Panc1 (cell line): Measurements from ENCODE around the gene HGD. TPM values are rescaled to one million over a fixed set of nuclear protein-coding genes. Genes with fewer than 3 reads are reported as not detected.

Experiments
- ATAC-seq: fragments of 200-7000 bp; cut with Tn5 transposase; 2 replicates; pipeline ENCODE4 v1.9.1; 2020; ENCODE audit warnings: mild to moderate bottlenecking, moderate library complexity
- BruUV-seq: library from RNA; stranded (reverse); fragments of 400-500 nt; replicated peaks from 2 replicates; lab custom pipeline; 2021; lab: Mats Ljungman, UMichigan
- CTCF ChIA-PET: fragments of 300-600 bp; sonication (Branson Sonifier 250); formaldehyde crosslinking; loops from one replicate; lab custom pipeline; 2022; ENCODE audit warnings: antibody characterized with exemption; lab: Charles Lee
- POLR2A ChIA-PET: fragments of 300-600 bp; sonication (Branson Sonifier 250); formaldehyde crosslinking; loops from one replicate; lab custom pipeline; 2022; ENCODE audit warnings: antibody characterized with exemption; lab: Charles Lee
- DNase-seq: peaks from one replicate; pipeline ENCODE4 v3.0.0-alpha.2; 2010; ENCODE audit warnings: low read depth, low spot score
- H3K27ac ChIP-seq: 2 replicates; pipeline ENCODE4 v1.5.1; 2011; ENCODE audit warnings: mild to moderate bottlenecking, low read length, inconsistent platforms
- H3K27me3 ChIP-seq: fragments of 200-500 bp; sonication (Bioruptor generic); 2 replicates; pipeline ENCODE4 v1.6.0; 2014; ENCODE audit warnings: low read length, inconsistent platforms; ENCODE audit not compliant: control insufficient read depth, insufficient read depth
- H3K36me3 ChIP-seq: fragments of 200-500 bp; sonication (Bioruptor generic); 2 replicates; pipeline ENCODE4 v1.5.1; 2014; ENCODE audit warnings: inconsistent platforms, mild to moderate bottlenecking, low read length, moderate library complexity; ENCODE audit not compliant: control insufficient read depth, insufficient read depth
- H3K4me1 ChIP-seq: 2 replicates; pipeline ENCODE4 v1.5.1; 2011; ENCODE audit warnings: inconsistent platforms, mild to moderate bottlenecking, low read length, moderate library complexity; ENCODE audit not compliant: control insufficient read depth, insufficient read depth
- H3K4me3 ChIP-seq, 2 experiments: 2 replicates each; pipeline ENCODE4 v1.5.1; 2011 to 2012; ENCODE audit warnings: low read depth in 2 of 2, low read length in 2 of 2, mild to moderate bottlenecking in 2 of 2, inconsistent platforms in 1 of 2, moderate library complexity in 1 of 2
- H3K9me3 ChIP-seq: fragments of 200-500 bp; sonication (Bioruptor generic); 2 replicates; pipeline ENCODE4 v1.5.1; 2014; ENCODE audit warnings: low read depth, mild to moderate bottlenecking, inconsistent platforms, low read length, moderate library complexity; ENCODE audit not compliant: control insufficient read depth, insufficient read depth
- POLR2AphosphoS5 ChIP-seq: IDR thresholded peaks from 2 replicates; pipeline ENCODE4 v1.6.1; 2012; ENCODE audit warnings: mild to moderate bottlenecking, low read depth, low read length, moderate library complexity
- SIN3A ChIP-seq: IDR thresholded peaks from 2 replicates; pipeline ENCODE4 v1.6.1; 2012; ENCODE audit warnings: low read depth, mild to moderate bottlenecking, low read length, moderate library complexity, borderline replicate concordance; ENCODE audit not compliant: insufficient read depth
- TCF7L2 ChIP-seq: IDR thresholded peaks from 2 replicates; pipeline ENCODE4 v1.6.1; 2011; ENCODE audit warnings: mild to moderate bottlenecking, low read depth, low read length, inconsistent platforms
- in situ Hi-C: cut with HindIII; loops from 2 replicates; pipeline ENCODE4 v1.10.0; 2016; ENCODE audit warnings: low sequenced_read_pairs, low pct_unique_long_range_greater_than_20kb
- intact Hi-C: fragments of 100-400 bp; cut with micrococcal nuclease; formaldehyde crosslinking; loops from one replicate; pipeline ENCODE4 v1.10.0; 2022; ENCODE audit not compliant: unreplicated experiment
- total RNA-seq: library from RNA; stranded (reverse); gene quantifications from one replicate; pipeline ENCODE4 v1.2.1, GENCODE V29; 2021; ENCODE audit not compliant: unreplicated experiment
- TF ChIP-seq, protein P1 (sequence below), 2 experiments: IDR thresholded peaks; 2 replicates each; pipeline ENCODE4 v1.6.1; 2011 to 2012; ENCODE audit warnings: low read depth in 2 of 2, control low read depth in 1 of 2, low read length in 1 of 2, mild to moderate bottlenecking in 1 of 2, moderate library complexity in 1 of 2; ENCODE audit not compliant: insufficient read depth in 1 of 2
- TF ChIP-seq, protein P2 (sequence below): fragments of 450-650 bp; IDR thresholded peaks from 2 replicates; pipeline ENCODE4 v1.5.1; 2017; ENCODE audit warnings: mild to moderate bottlenecking

HGD gene
- total RNA-seq, 1 experiment from 2014 or later: 0.59 TPM

DNA sequence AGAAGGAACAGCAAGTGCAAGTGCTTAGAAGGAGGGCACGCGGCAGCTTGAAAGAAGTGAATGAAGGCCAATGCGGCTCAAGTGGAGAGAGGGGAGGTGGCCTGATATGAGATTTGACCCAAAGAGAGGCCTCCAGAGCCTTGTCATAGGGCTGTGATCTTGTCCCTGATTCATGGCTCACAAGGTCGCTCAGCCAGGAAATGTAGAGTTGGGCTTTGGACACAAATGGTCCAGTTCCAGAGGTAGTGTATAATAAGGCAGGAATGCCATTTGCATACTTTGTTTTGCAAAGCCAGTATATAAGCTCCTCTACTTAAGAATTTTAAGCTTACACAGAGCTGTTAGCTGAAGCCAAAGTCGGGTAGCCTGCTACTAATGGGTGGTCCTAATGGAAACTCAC, 33.7 kb downstream of the HGD start:
- ChIA-PET POLR2A (interaction anchor here (0.6 kb wide), 1 partner anchor 63 kb away, joined by 4 read pairs; no protein-coding TSS in a partner anchor), CTCF (no interaction called here)
- BruUV-seq: no TSS peak
- no peak overlapping the region for H3K4me3 ChIP-seq
- H3K27ac ChIP-seq: no peak overlapping the region
- intact Hi-C loops: no loop called here
- ATAC-seq: no peak
- no peaks in the 10 kb centered on the region for H3K36me3 ChIP-seq
- no peak for DNase-seq
- H3K9me3 ChIP-seq: no peaks in the 10 kb centered on the region
- TF ChIP-seq TCF7L2: no peak
- TF ChIP-seq, protein P1, sequence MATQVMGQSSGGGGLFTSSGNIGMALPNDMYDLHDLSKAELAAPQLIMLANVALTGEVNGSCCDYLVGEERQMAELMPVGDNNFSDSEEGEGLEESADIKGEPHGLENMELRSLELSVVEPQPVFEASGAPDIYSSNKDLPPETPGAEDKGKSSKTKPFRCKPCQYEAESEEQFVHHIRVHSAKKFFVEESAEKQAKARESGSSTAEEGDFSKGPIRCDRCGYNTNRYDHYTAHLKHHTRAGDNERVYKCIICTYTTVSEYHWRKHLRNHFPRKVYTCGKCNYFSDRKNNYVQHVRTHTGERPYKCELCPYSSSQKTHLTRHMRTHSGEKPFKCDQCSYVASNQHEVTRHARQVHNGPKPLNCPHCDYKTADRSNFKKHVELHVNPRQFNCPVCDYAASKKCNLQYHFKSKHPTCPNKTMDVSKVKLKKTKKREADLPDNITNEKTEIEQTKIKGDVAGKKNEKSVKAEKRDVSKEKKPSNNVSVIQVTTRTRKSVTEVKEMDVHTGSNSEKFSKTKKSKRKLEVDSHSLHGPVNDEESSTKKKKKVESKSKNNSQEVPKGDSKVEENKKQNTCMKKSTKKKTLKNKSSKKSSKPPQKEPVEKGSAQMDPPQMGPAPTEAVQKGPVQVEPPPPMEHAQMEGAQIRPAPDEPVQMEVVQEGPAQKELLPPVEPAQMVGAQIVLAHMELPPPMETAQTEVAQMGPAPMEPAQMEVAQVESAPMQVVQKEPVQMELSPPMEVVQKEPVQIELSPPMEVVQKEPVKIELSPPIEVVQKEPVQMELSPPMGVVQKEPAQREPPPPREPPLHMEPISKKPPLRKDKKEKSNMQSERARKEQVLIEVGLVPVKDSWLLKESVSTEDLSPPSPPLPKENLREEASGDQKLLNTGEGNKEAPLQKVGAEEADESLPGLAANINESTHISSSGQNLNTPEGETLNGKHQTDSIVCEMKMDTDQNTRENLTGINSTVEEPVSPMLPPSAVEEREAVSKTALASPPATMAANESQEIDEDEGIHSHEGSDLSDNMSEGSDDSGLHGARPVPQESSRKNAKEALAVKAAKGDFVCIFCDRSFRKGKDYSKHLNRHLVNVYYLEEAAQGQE (IDR thresholded peaks at IDR 0.05; ENCODE audit: insufficient read depth in 1 of 2, low read depth in 2 of 2, low read length in 1 of 2): no peak
- TF ChIP-seq POLR2AphosphoS5: no peak
- TF ChIP-seq, protein P2, sequence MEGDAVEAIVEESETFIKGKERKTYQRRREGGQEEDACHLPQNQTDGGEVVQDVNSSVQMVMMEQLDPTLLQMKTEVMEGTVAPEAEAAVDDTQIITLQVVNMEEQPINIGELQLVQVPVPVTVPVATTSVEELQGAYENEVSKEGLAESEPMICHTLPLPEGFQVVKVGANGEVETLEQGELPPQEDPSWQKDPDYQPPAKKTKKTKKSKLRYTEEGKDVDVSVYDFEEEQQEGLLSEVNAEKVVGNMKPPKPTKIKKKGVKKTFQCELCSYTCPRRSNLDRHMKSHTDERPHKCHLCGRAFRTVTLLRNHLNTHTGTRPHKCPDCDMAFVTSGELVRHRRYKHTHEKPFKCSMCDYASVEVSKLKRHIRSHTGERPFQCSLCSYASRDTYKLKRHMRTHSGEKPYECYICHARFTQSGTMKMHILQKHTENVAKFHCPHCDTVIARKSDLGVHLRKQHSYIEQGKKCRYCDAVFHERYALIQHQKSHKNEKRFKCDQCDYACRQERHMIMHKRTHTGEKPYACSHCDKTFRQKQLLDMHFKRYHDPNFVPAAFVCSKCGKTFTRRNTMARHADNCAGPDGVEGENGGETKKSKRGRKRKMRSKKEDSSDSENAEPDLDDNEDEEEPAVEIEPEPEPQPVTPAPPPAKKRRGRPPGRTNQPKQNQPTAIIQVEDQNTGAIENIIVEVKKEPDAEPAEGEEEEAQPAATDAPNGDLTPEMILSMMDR: no peak
- TF ChIP-seq SIN3A: no peak
- no peaks in the 10 kb centered on the region for H3K4me1 ChIP-seq
- peaks cover 3% of the 10 kb centered on the region; the same call in 1 of the 2 replicates for H3K27me3 ChIP-seq
- in situ Hi-C loops: no loop called here

DNA sequence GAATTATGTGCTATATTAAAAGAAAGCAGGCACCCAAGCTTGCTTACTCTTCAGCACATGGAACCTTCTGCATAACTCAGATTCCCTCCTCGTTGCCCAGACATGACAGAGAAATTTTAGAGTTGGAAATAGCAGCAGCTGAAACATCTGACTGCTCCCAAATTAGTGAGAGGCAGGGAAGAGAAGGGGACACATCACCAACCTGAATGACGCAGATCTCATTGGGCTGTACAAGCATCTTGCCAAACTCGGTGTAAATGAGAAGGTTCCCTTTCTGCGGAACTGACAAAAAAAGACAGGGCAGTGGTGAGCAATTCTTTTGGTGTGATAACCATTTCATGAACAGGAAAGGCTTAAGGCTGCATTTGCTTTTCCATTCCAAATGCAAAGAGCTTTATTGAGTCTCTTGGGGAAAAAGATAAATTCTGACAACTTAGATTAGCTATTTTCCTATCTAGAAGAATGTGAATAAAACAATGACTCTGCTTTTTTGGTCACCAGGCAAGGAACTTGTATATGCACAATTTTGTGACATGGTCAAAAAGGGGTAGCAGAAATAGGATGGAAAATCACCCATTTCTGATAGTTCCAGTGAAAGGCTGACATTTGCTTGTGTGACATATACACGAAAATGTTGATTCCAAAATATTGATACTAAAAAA, 35.1 kb downstream of the HGD start:
- DNase-seq: no peak
- BruUV-seq: no TSS peak
- in situ Hi-C loops (no loop called here), intact Hi-C loops (no loop called here)
- CTCF ChIA-PET: no interaction called here
- Histone ChIP-seq H3K9me3 (no peaks in the 10 kb centered on the region), H3K4me1 (no peaks in the 10 kb centered on the region), H3K27me3 (peaks cover 3% of the 10 kb centered on the region; the same call in 1 of the 2 replicates), H3K36me3 (no peaks in the 10 kb centered on the region), H3K4me3 (no peak overlapping the region), H3K27ac (no peak overlapping the region)
- TF ChIP-seq TCF7L2 (no peak), POLR2AphosphoS5 (no peak), SIN3A (no peak)
- TF ChIP-seq, protein P1 (IDR thresholded peaks at IDR 0.05; ENCODE audit: insufficient read depth in 1 of 2, low read depth in 2 of 2, low read length in 1 of 2): no peak
- TF ChIP-seq, protein P2: no peak
- POLR2A ChIA-PET: no interaction called here
- ATAC-seq: no peak
